GM12874 (cell line): ENCODE data around the gene GRM8.

Experiments
- TF ChIP-seq, protein P1 (sequence below): IDR thresholded peaks from 2 replicates; pipeline ENCODE4 v1.5.1; 2011; ENCODE audit warnings: low read depth, mild to moderate bottlenecking, control low read depth, low read length, moderate library complexity; ENCODE audit not compliant: insufficient read depth

GRM8 gene

DNA sequence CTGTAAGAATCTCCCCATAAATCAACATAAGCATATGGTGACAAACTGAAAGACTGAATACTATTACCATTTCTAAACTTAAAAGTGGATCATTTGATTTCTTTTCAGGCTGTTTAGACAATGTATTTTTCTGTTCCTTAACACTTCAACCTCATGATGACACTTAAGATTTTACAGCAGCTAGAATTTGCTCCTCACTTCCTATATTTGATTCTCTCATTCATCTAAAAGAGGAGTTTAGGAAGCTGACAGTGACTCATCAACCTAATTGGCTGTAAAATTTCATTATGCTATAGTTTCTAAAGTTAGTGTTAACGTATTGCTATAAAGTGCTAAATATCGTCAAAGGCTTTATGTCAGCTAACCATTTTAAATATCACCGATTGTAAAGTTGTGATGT is 478.7 kb downstream of the GRM8 start:
- TF ChIP-seq, protein P1, sequence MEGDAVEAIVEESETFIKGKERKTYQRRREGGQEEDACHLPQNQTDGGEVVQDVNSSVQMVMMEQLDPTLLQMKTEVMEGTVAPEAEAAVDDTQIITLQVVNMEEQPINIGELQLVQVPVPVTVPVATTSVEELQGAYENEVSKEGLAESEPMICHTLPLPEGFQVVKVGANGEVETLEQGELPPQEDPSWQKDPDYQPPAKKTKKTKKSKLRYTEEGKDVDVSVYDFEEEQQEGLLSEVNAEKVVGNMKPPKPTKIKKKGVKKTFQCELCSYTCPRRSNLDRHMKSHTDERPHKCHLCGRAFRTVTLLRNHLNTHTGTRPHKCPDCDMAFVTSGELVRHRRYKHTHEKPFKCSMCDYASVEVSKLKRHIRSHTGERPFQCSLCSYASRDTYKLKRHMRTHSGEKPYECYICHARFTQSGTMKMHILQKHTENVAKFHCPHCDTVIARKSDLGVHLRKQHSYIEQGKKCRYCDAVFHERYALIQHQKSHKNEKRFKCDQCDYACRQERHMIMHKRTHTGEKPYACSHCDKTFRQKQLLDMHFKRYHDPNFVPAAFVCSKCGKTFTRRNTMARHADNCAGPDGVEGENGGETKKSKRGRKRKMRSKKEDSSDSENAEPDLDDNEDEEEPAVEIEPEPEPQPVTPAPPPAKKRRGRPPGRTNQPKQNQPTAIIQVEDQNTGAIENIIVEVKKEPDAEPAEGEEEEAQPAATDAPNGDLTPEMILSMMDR, result no peak

DNA sequence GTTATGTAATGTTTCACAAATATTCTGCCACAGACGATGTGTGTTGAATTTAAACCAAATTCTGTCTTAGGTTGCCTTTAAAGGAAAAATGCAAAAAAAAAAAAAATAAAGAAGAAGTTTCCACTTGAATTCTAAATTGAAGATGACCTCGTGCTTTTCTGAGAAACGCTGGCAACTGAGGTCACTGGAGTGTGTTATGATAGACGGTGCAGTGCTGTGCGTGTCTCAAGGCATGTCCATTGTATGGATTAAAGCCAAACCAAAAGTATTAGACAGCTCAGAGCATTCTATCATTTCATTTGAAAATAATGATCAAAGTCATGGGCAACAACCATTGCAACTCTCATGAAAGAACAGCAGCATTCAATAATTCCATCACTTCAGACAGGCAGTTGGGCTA is 483.9 kb downstream of the GRM8 start:
- TF ChIP-seq, protein P1, result no peak

DNA sequence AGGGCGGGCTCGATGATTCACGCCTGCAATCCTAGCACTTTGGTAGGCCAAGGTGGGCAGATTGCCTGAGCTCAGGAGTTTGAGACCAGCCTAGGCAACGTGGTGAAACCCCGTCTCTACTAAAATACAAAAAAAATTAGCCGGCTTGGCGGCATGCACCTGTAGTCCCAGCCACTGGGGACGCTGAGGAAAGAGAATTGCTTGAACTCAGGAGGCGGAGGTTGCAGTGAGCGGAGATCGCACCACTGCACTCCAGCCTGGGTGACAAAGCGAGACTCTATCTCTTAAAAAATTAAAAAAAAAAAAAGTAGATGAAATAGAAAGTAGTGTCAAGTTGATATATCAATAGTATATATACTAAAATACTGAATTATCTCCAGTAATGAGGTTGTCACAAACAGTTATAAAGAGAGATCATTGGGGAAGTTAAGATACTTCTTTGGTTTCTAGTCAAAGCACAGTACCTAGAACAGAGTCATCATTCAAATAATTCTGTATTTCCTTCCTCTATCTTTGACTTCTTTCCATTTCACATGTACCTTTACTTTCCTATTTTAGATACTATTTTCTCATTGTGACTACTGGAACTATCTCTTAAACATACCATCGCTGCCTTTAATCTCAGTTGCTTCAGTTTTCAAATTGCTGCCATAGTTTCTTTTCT is 491.7 kb downstream of the GRM8 start:
- TF ChIP-seq, protein P1, result no peak

DNA sequence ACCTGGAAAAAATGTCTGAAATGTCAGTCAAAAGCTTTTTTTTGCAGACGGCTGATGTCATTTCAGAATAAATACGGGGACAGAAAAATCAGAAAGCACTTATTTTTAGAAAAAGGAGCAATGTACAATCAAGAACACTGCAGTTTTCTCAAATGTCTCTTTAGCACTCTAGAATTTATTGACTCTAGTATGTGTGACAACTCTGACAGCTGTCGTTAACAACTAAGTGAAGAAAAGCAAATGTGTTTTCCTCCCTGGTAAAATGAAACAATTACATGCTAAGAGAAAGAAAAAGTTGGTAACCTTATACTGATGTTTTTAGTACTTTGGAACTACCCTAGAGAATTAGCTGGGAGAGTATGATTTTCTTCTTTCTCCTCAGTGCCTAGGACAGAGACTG is 497.4 kb downstream of the GRM8 start:
- TF ChIP-seq, protein P1, result no peak

DNA sequence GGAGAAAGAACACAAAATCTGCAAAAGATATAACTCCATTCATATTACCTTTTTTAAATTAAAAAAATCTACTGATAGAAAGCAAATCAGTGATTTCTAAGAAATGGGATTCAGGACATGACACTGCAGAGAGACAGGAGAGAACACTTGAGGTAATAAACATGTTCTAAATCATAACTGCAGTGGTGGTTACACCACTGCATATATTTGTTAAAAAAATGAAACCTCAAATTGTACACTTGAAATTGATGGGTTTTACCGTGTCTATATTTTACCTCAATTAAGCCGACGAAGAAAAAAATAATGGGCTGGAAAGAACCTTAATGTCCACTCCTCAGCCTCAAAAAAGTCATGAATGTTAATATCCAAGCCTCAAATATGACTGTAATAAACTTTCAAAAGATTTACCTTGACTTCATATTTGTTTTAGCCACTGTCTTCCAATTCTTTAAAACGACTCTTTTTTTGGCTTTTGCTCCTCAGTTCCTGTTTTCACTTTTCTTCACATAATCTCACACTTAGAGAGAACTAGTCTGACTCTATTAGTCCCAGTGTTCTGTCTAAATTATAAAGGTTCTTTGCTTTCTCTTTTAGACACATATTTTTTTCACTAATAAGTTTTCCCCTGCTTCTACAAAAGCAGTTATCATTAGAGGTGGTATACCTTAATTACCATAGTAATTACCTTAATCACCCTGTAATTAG is 502.4 kb downstream of the GRM8 start:
- TF ChIP-seq, protein P1, result no peak

DNA sequence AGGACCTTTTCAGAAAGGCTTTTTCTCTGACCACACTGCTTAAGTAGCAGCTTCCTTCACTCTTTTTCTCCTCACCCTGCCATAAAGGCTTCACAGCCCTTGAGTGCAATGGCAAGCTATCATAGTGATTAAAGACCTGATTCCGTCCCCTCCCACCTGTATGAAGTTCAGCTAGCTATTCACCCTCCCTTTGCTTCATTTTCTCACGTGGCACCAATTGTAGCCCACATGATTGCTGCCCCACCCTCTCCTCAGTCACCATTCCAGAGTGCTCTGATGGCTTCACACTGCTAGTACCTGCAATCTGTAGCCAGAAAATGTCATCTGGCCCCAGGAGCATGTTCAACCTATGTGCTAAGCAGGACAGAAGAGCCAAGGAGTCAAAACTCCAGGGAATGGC is 523.8 kb downstream of the GRM8 start:
- TF ChIP-seq, protein P1, result no peak

DNA sequence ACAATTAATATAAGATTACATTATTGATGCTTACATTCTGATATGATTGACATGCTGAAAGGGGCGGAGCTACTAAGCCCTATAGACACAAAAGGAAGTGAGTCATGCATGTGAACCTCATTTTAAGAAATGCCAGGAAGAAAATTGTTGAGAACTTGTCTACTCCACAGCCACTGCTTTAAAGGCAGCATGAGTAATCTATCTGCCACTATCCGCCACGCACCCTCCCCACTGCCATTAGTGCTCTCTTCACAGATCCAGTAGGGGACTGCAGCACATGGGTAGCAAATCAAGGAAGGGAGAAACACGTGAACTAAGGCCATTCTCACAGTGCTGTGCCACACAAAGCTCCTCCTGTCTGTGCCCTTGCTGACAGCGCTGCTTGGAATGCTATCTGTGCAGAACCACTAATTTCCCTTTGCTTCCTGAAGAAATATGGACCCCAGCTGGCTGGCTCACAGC is 524.8 kb downstream of the GRM8 start:
- TF ChIP-seq, protein P1, result no peak
